Dendritic cell treated with granulocyte-macrophage colony-stimulating factor and Interleukin-4, amounts not matched to agents 40 ng/mL and 50 ng/mL, for 4 days (primary cell): Measurements from ENCODE around the gene OMA1.
A peak's percentile ranks its signal among the peaks of the same experiment; 100 is the strongest.
"Not testable (repeated sequence)": the region's sequence is repeated elsewhere in the genome, so short reads cannot be mapped to it uniquely, and the experiment has no call there.

ENCODE experiments used
- H3K27ac Mint-ChIP-seq: one replicate; pipeline ENCODE4 v1.8.0; 2022; ENCODE audit warnings: mild to moderate bottlenecking, mixed read lengths
- H3K27me3 Mint-ChIP-seq: one replicate; pipeline ENCODE4 v1.8.0; 2022; ENCODE audit warnings: mild to moderate bottlenecking, mixed read lengths
- H3K36me3 Mint-ChIP-seq: one replicate; pipeline ENCODE4 v1.8.0; 2022; ENCODE audit warnings: low read depth, mixed read lengths
- H3K4me1 Mint-ChIP-seq: one replicate; pipeline ENCODE4 v1.8.0; 2022; ENCODE audit warnings: low read depth, mixed read lengths
- H3K4me3 Mint-ChIP-seq: one replicate; pipeline ENCODE4 v1.8.0; 2022; ENCODE audit warnings: mild to moderate bottlenecking, moderate library complexity, mixed read lengths
- H3K9me3 Mint-ChIP-seq: one replicate; pipeline ENCODE4 v1.8.0; 2022; ENCODE audit warnings: mixed read lengths
- intact Hi-C: fragments of 100-400 bp; cut with micrococcal nuclease; formaldehyde crosslinking; loops from one replicate; pipeline ENCODE4 v1.15.0; 2022

The OMA1 gene

DNA sequence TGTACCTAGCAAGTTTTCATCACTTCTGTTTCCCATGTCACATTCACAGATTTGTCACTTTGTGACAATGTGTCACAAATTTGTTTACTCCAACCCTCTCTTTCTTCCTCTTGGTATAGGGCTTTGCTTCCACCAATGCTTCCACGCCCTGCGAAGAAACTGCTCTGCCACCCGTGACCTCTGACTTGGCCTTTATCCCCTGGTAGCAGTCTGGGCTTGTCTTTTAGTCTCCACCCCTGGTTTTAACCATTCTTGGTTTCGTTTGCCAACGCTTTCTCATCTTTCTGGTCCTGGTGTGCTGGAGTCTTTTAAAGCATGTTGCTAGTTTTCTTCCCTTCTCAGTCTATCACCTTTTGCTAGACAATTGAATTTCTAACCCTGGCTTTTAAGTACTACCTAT, 22.4 kb upstream of the OMA1 start:
- Mint-ChIP-seq H3K36me3 (no peaks in the 10 kb centered on the region), H3K27me3 (peaks cover 40% of the 10 kb centered on the region)

DNA sequence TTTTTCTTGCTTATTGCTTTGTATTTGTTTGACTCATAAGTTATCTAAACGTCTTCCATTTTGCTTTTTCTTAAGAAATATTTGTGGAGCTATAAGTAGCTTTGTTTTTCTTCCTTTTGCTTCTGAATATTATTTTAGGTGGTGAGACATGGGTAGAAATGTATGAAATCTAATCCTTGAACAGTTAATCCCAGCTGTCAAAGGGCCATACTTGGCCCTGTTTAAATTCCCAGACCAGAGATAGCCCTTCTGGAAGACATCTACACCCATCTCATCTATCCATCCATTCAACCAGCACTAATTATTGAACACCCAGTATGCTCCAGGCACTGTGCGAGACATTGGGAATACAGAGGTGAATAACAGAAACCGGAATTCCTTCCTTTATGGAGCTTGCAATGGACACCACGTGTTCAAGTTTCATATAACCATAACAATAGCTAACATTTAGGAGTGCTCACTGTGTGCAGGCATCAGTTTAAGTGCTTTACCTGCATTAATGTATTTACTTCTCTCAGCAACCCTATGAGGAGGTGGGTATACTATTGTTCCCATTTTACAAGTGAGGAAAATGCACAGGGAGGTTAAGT, 21.8 kb upstream of the OMA1 start:
- no peak overlapping the region for H3K27ac Mint-ChIP-seq
- H3K4me3 Mint-ChIP-seq, result no peak overlapping the region
- peaks cover 6% of the 10 kb centered on the region for H3K4me1 Mint-ChIP-seq
- H3K36me3 Mint-ChIP-seq, result no peaks in the 10 kb centered on the region
- H3K9me3 Mint-ChIP-seq, result no peaks in the 10 kb centered on the region
- intact Hi-C loops, result no loop called here
- peaks cover 35% of the 10 kb centered on the region for H3K27me3 Mint-ChIP-seq

More for the DNA sequence above, 22.4 kb upstream of the OMA1 start:
- H3K27ac Mint-ChIP-seq, result no peak overlapping the region
- no peak overlapping the region for H3K4me3 Mint-ChIP-seq
- H3K9me3 Mint-ChIP-seq, result no peaks in the 10 kb centered on the region
- intact Hi-C loops, result no loop called here
- peaks cover 6% of the 10 kb centered on the region for H3K4me1 Mint-ChIP-seq

GRCh38 chr1:58566339-58566738, 19.8 kb upstream of the OMA1 start:
- H3K36me3 Mint-ChIP-seq, result no peaks in the 10 kb centered on the region
- no peak overlapping the region for H3K27ac Mint-ChIP-seq
- H3K4me1 Mint-ChIP-seq, result peaks cover 13% of the 10 kb centered on the region
- no peak overlapping the region for H3K4me3 Mint-ChIP-seq
- intact Hi-C loops, result no loop called here
- H3K9me3 Mint-ChIP-seq, result no peaks in the 10 kb centered on the region
- H3K27me3 Mint-ChIP-seq, result peaks cover 20% of the 10 kb centered on the region

GRCh38 chr1:58563715-58564114, 17.2 kb upstream of the OMA1 start:
- not testable (repeated sequence) for H3K27ac Mint-ChIP-seq, H3K27me3 Mint-ChIP-seq, H3K4me3 Mint-ChIP-seq

GRCh38 chr1:58561633-58562032, 15.1 kb upstream of the OMA1 start:
- no peak overlapping the region for H3K4me3 Mint-ChIP-seq
- peak overlapping the region; percentile 14 for H3K27ac Mint-ChIP-seq
- no peaks in the 10 kb centered on the region for H3K9me3 Mint-ChIP-seq
- H3K36me3 Mint-ChIP-seq, result no peaks in the 10 kb centered on the region
- H3K4me1 Mint-ChIP-seq, result peaks cover 7% of the 10 kb centered on the region
- peaks cover 7% of the 10 kb centered on the region for H3K27me3 Mint-ChIP-seq
- intact Hi-C loops, result loop anchor here (5.0 kb wide), 1 partner anchor 61 kb away; no protein-coding TSS in a partner anchor

More at GRCh38 chr1:58563715-58564114, 17.2 kb upstream of the OMA1 start:
- intact Hi-C loops, result loop anchor here (5.0 kb wide), 1 partner anchor 59 kb away; no protein-coding TSS in a partner anchor
- H3K4me1 Mint-ChIP-seq, H3K36me3 Mint-ChIP-seq, H3K9me3 Mint-ChIP-seq: not testable (repeated sequence)

GRCh38 chr1:58555393-58555792, 8.9 kb upstream of the OMA1 start:
- intact Hi-C loops, result no loop called here
- H3K36me3 Mint-ChIP-seq, result no peaks in the 10 kb centered on the region
- H3K4me1 Mint-ChIP-seq, result no peaks in the 10 kb centered on the region
- H3K27ac Mint-ChIP-seq, result no peak overlapping the region
- no peaks in the 10 kb centered on the region for H3K9me3 Mint-ChIP-seq
- no peak overlapping the region for H3K4me3 Mint-ChIP-seq
- H3K27me3 Mint-ChIP-seq, result no peaks in the 10 kb centered on the region

- H3K9me3 Mint-ChIP-seq, result no peaks in the 10 kb centered on the region
- intact Hi-C loops, result no loop called here
- H3K27me3 Mint-ChIP-seq, result no peaks in the 10 kb centered on the region
These were observed 4.9 kb upstream of the OMA1 start for GRCh38 chr1:58551186-58552140.

GRCh38 chr1:58549291-58549690, 2.8 kb upstream of the OMA1 start:
- H3K9me3 Mint-ChIP-seq, intact Hi-C loops, H3K36me3 Mint-ChIP-seq, H3K27ac Mint-ChIP-seq, H3K27me3 Mint-ChIP-seq, H3K4me3 Mint-ChIP-seq: not testable (repeated sequence)
- H3K4me1 Mint-ChIP-seq, result peaks cover 14% of the 10 kb centered on the region

More at GRCh38 chr1:58551186-58552140, 4.9 kb upstream of the OMA1 start:
- no peak overlapping the region for H3K4me3 Mint-ChIP-seq
- H3K4me1 Mint-ChIP-seq, result no peaks in the 10 kb centered on the region
- H3K27ac Mint-ChIP-seq, result no peak overlapping the region
- no peaks in the 10 kb centered on the region for H3K36me3 Mint-ChIP-seq

- Mint-ChIP-seq H3K36me3 (no peaks in the 10 kb centered on the region), H3K9me3 (no peaks in the 10 kb centered on the region), H3K4me1 (peaks cover 16% of the 10 kb centered on the region), H3K27me3 (no peaks in the 10 kb centered on the region), H3K4me3 (no peak overlapping the region), H3K27ac (no peak overlapping the region)
- intact Hi-C loops, result no loop called here
These were observed 1.8 kb upstream of the OMA1 start for GRCh38 chr1:58548371-58548770.

DNA sequence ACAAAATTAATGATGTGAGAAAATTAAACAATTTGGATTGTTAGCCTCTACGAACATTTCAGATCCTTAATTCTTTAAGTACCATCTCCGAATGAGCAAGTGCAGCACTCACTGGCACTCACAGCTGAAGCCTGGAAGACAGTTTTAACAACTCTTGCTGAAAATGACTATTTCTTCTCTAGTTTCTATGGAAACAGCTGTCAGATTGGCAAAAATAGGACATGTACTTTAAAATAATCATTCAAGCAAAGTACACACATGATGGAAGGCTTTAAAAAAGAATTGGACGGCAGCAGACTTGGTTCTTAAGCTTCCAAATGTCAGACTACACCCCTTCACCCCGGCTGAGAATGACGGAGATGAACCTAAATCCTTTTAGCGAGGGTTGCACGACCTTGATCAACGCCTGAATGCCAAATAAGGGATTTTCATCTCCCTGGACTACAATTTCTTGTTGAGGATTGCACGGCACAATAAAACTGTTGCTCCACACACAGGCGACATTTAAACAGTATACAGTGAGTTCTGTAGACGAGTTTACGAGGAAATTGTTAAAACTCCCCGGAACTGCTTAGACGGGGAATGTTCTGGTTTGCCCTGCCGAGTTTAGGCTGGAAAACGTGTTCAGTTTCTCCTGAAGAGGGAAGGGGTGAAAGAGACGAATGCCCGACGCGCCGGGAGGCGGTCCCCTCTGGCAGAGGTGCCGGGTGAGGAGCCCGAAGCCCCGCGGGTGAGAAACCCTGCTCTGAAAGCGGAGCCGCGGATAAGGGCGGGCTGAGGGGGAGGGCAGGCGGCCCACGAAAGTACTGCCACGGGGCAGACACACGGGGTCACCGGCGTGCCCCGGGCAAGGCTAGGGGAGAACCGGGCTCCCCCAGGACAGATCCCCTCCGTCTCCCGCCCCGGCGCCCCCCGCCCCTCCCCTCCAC, 671 bp downstream of the OMA1 start:
- peak overlapping the region; percentile 79 for H3K4me3 Mint-ChIP-seq
- intact Hi-C loops, result loop anchor here (1.0 kb wide), 2 partner anchors 29 to 106 kb away; no protein-coding TSS in a partner anchor
- H3K36me3 Mint-ChIP-seq, result no peaks in the 10 kb centered on the region
- H3K27ac Mint-ChIP-seq, result peak overlapping the region; percentile 93
- peaks cover 19% of the 10 kb centered on the region for H3K4me1 Mint-ChIP-seq
- H3K9me3 Mint-ChIP-seq, result no peaks in the 10 kb centered on the region
- H3K27me3 Mint-ChIP-seq, result no peaks in the 10 kb centered on the region

DNA sequence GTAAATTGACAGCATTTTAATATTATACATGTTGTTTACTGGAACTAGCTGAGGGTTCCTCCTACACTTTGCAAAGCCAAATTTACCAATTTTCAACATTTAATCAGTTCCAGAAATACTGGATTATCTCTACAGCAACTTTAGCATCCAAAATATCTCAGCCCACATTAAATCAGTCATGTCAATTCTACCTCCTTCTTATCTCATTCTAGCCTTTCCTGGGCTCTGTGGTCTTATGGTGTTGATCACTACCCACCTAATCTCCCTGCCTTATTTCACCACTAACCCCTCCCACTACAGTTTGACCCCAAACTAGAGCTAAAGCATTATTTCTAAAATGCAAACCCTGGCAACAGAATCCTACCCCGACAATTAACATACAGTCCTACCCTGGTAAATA, 3.3 kb downstream of the OMA1 start:
- Mint-ChIP-seq H3K4me1 (peaks cover 24% of the 10 kb centered on the region), H3K27me3 (no peaks in the 10 kb centered on the region), H3K4me3 (no peak overlapping the region), H3K9me3 (no peaks in the 10 kb centered on the region), H3K27ac (no peak overlapping the region), H3K36me3 (no peaks in the 10 kb centered on the region)
- intact Hi-C loops, result no loop called here

- Mint-ChIP-seq H3K36me3 (no peaks in the 10 kb centered on the region), H3K27me3 (no peaks in the 10 kb centered on the region), H3K9me3 (no peaks in the 10 kb centered on the region), H3K4me1 (peaks cover 11% of the 10 kb centered on the region), H3K27ac (no peak overlapping the region), H3K4me3 (no peak overlapping the region)
- intact Hi-C loops, result no loop called here
These were observed 7.0 kb downstream of the OMA1 start for GRCh38 chr1:58539553-58539952.

GRCh38 chr1:58538821-58539220, 7.7 kb downstream of the OMA1 start:
- H3K27me3 Mint-ChIP-seq, result no peaks in the 10 kb centered on the region
- intact Hi-C loops, result no loop called here

More at GRCh38 chr1:58538821-58539220, 7.7 kb downstream of the OMA1 start:
- Mint-ChIP-seq H3K9me3 (no peaks in the 10 kb centered on the region), H3K36me3 (no peaks in the 10 kb centered on the region), H3K4me3 (no peak overlapping the region), H3K4me1 (peaks cover 10% of the 10 kb centered on the region), H3K27ac (no peak overlapping the region)
